ENCODE measurements around the gene CACNA2D3.

DNA sequence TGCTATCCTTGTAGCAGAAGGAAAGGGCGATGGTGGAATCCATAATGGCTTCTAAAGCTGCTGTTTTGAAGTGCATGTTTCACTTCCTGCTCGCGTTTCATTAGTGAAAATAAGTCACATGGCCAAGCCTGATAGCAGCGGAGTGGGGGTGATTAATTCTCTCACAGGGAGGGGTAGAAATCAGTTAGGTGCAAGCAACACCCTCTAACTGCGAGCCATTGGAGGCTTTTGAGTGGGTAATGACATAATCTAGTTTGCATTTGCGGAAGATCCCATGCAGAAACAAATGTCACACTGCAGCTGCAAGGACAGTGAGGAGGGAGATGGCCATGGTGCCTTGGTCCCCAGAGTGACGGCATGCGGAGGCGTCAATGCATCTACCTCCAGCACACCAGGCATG is 41.1 kb downstream of the CACNA2D3 start:
- TF ChIP-seq POLR2AphosphoS5 (IDR thresholded peaks at IDR 0.05; ENCODE audit: borderline replicate concordance, low read depth, low read length) (no peak), FOXP2 (optimal IDR thresholded peaks at IDR 0.05; ENCODE audit: control extremely low read depth, extremely low read length, insufficient read depth) (no peak), EZH2 (IDR thresholded peaks at IDR 0.05) (no peak)
